A172 (cell line): ENCODE measurements around the gene RIBC2. TPM values are rescaled to one million over a fixed set of nuclear protein-coding genes. Genes with fewer than 3 reads are reported as not detected.
"Not testable (repeated sequence)": the region's sequence is repeated elsewhere in the genome, so short reads cannot be mapped to it uniquely, and the experiment has no call there.

Source experiments
- DNase-seq: peaks from one replicate; pipeline ENCODE4 v3.0.0-alpha.2; 2015; ENCODE audit warnings: low spot score
- total RNA-seq: library from RNA; depleted of rRNA; stranded (reverse); fragments of >200 nt; shearing (Covaris generic); gene quantifications from 2 replicates; pipeline ENCODE4 v1.2.3, GENCODE V29; 2014; rRNA removed

Gene RIBC2, protein sequence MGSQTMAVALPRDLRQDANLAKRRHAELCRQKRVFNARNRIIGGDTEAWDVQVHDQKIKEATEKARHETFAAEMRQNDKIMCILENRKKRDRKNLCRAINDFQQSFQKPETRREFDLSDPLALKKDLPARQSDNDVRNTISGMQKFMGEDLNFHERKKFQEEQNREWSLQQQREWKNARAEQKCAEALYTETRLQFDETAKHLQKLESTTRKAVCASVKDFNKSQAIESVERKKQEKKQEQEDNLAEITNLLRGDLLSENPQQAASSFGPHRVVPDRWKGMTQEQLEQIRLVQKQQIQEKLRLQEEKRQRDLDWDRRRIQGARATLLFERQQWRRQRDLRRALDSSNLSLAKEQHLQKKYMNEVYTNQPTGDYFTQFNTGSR
- total RNA-seq: not detected in 2 replicates

- DNase-seq: no peak
These were observed at the start of gene RIBC2, which contains the start of gene SMC1B for GRCh38 chr22:45413368-45414211. Gene RIBC2, plus strand, starts transcription at chr22:45413693. Its CDS starts 194 bp downstream, at chr22:45413887. Gene SMC1B, minus strand, starts transcription at chr22:45413599. Its CDS starts 32 bp downstream, at chr22:45413567.

GRCh38 chr22:45366713-45367112, 46.8 kb upstream of the RIBC2 start:
- no peak for DNase-seq

DNA sequence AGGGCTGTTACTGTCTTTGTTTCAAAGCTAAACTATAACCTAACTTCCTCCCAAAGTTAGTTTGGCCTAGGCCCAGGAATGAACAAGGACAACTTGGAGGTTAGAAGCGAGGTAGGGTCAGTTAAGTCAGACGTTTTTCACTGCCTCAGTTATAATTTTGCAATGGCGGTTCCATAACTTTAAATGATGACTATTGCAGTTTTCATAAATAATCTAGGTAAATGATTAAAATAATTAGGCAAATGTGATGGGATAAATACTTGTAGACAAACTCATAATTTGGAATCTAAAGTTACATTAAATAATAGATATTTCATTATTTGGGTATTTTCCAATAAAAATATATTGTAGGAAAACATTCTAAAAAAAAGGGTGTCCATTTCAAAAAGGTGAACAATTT, 39.9 kb upstream of the RIBC2 start:
- DNase-seq: not testable (repeated sequence)

DNA sequence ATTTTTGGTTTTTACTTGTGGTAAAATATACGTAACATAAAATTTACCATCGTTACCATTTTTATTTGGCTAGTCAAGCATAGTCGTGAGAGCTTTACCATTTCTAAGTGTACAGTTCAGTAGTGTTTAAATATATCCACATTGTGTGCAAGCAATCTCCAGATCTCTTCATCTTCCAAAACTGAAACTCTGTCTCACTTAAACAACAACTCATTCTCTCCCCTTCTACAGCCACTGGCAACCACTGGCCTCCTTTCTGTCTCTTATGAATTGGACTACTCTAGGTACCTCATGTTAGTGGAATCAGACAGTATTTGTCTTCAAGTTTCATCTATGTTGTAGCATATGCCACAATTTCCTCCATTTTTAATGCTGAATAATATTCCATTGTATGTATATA, 37.5 kb upstream of the RIBC2 start:
- DNase-seq: no peak

DNA sequence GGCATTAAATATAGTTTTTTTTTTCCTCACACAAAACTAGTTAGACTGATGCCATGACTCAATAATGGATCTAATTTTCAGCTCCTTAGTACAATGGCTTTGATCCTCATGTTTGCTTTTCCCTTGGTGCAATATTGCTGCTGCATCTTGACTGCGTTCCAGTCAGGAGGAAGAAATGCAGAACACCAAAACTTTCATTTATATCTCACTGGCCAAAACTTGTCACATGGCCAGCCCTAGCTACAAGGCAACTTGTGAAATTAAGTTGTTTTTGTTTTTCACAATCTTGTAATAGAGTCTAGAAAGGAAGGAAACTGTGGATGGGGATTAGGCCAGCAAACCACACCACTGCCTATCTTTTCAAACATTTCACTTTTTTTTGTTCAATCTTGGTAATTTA, 36.8 kb upstream of the RIBC2 start:
- DNase-seq: no peak

DNA sequence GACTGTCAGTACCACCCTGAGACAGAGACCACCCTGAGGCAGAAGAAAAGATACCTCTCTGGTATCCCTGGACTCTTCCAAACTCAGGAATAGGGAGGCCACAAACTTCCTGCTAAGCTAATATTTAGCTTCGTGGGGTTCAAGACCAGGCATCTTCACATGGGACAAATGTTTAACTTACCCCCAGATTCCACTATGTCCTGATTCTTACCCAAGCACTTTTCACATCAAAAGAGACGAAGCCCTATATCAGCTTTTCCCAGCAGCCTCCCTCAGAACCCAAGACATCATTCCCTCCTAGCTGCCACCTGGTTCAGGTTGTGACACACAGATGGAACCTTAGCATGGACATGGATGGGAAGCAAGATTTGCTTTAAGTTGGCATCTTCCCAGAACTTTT, 32.1 kb upstream of the RIBC2 start:
- no peak for DNase-seq

GRCh38 chr22:45389546-45389945, 23.9 kb upstream of the RIBC2 start:
- DNase-seq: no peak

GRCh38 chr22:45397806-45398205, 15.7 kb upstream of the RIBC2 start:
- DNase-seq: no peak

GRCh38 chr22:45398214-45398613, 15.3 kb upstream of the RIBC2 start:
- DNase-seq: no peak

- DNase-seq: no peak
These were observed 13.6 kb upstream of the RIBC2 start for GRCh38 chr22:45399712-45400445.

DNA sequence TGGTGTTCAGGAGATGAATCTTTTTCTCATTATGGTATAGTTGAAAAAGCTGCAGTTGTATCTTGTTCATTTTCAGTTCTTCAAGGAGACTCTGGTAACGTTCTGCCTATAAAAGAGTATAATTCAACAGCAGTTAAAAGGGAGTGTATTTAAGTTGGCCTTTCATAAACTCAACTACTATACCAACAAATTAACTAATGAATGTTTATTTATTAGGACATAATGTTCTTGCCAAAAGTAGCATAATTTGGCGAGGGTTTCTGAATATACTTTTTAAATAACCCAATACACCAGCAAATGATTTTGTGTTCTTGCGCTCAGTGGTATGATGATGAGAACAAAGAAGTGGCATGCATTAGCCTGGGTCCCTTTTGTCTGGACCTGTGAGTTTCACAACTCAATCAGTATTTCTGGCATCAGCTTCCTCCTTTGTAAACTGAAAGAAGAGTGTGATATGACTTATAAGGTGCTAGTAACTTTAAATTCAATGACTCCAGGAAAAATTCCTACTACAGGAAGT, 11.0 kb upstream of the RIBC2 start:
- no peak for DNase-seq

GRCh38 chr22:45407793-45408192, 5.7 kb upstream of the RIBC2 start:
- DNase-seq: no peak

GRCh38 chr22:45413013-45413367, 503 bp upstream of the RIBC2 start:
- no peak for DNase-seq

DNA sequence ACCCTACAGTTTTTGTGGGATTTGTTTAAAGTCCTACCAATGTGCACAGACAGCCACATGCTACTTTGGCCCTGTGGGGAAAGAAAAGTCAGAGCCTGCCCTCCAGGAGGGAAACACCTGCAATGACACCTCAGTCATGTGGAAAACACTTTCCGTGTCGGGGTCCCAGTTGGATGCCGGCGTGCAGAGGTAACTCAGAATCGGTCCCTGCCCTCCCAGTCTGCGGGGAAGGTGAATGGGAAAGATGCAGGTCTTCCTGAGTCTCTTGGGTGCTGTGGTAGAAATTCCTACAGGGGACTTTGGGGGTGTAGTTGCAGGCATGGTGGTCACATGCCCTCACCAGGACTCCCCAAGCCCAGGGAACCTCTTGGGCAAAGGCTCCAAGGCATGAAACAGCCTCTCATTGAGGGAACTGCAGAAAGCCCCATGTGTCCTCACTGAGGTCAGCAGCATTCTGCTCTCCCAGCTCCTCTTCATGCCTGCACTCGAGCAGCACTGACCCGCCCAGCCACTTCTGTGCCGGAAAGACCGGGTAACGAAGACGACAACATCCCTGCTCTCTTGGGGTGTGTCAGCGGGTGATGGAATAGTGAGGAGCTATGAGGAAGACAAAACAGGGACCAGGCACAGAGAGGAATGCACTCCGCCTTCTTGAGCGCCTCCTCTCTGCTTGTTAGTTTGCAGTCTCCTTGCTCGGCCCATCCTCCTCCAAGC, 4.7 kb downstream of the RIBC2 start:
- no peak for DNase-seq

DNA sequence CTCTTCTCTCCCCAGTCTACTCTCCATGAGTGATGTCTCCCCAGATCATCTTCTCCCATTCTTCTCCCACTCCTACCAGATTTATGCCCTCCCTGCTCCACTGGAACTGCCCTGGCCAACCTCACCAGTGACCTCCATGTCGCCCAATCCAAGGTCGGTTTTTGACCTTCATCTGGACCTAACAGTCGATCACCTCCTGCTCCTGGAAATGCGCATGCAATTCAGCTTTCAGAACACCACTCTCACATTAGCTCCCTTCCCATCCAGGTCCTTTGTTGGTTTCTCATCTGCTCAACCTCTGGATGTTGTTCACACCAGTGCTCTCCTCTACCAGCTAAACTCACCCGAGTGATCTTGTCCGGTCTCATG, 5.3 kb downstream of the RIBC2 start:
- no peak for DNase-seq

DNA sequence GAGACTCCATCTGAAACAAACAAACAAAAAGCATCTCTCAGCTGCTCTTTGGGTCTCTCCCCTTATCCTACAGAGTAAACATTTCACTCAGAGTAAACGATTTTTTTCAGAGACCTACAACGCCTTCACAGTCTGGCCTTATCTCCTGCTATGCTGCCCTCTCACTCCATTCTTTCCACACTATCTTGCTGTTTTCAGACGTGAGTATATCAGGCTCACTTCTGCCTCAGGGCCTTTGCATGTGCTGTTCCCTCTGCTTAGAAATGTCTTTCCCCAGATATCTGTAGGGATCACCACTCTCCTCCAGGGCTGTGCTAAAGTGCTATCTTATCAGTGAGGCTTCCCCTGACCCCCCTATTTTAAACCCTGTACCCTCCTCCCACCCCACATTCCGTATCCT, 6.5 kb downstream of the RIBC2 start:
- DNase-seq: no peak

GRCh38 chr22:45420539-45420938, 7.0 kb downstream of the RIBC2 start:
- DNase-seq: no peak

DNA sequence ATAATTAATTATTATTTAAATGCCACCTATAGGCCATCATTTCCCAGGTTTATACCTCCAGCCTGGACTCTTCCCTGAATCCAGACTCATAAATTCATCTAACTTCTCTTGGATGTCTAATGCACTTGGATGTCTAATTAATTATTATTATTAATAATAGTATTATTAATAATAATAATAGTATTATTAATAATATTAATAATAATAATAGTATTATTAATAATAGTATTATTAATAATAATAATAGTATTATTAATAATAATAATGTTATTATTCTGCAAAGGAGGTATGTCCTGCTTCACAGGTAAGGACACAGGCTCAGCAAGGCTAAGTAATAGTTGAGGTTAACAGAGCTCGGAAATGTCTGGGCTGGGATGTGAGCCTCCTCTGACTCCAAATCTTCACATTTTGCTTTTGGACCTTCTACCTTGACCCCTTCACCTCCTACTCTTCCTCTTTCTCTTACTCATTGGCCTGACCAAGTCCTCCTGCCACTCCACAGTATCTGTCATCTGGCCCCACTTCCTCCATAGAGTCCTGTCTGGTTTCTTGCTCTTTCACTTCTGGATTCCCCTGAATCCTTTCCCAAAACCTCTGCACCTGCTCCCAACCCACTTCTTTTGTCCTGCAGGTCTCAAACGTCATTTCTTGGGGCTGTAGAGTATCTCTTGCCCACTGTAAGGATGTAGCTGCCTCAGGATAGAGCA, 8.0 kb downstream of the RIBC2 start:
- no peak for DNase-seq

GRCh38 chr22:45422237-45422983, 8.9 kb downstream of the RIBC2 start:
- no peak for DNase-seq

- DNase-seq: no peak
These were observed 10.0 kb downstream of the RIBC2 start for GRCh38 chr22:45423524-45423923.
